ENCODE measurements around the gene KLC3. TPM values are rescaled to one million over a fixed set of nuclear protein-coding genes. Genes with fewer than 3 reads are reported as not detected.

Gene KLC3
- polyA plus RNA-seq, 1 of the 3 experiments (the other 2 are of a cell fraction) = 1.2 TPM

GRCh38 chr19:45362291-45362690 is 21.7 kb downstream of the KLC3 start:
- Histone ChIP-seq H3F3A (replicated peaks; ENCODE audit: insufficient read depth) (no peaks in the 10 kb centered on the region), H3K36me3 (replicated peaks in 1 of 2; ENCODE audit: control insufficient read depth in 1 of 2, insufficient read depth in 2 of 2, low read length in 1 of 2) (peaks cover 8 to 30% of the 10 kb centered on the region in 2 experiments), H3K27me3 (ENCODE audit: insufficient read depth) (no peaks in the 10 kb centered on the region), H3K4me2 (no peak overlapping the region), H3K9ac (no peak overlapping the region), H2AFZ (ENCODE audit: low read depth) (no peak overlapping the region), H4K20me1 (ENCODE audit: insufficient read depth) (no peaks in the 10 kb centered on the region), H3K9me2 (no peaks in the 10 kb centered on the region), H3K27ac (ENCODE audit: low read depth in 2 of 2, low read length in 1 of 2) (no peak overlapping the region), H3K9me3 (no peaks in the 10 kb centered on the region), H3K79me2 (ENCODE audit: insufficient read depth) (peaks cover 16% of the 10 kb centered on the region), H3K4me3 (ENCODE audit: low read depth in 2 of 2, low read length in 1 of 2) (no peak overlapping the region), H3K4me1 (ENCODE audit: control insufficient read depth in 1 of 2, insufficient read depth in 2 of 2, low read depth in 1 of 2, low read length in 1 of 2) (no peaks in the 10 kb centered on the region)
- DNase-seq = no peak
- TF ChIP-seq TEAD4 (IDR thresholded peaks at IDR 0.05; ENCODE audit: borderline replicate concordance, insufficient read depth) = no peak
- no peak for TF ChIP-seq TAF1 (IDR thresholded peaks at IDR 0.05; ENCODE audit: borderline replicate concordance, low read depth, low read length)
- no peak for TF ChIP-seq NFIC (IDR thresholded peaks at IDR 0.05; ENCODE audit: borderline replicate concordance)
- TF ChIP-seq FOXJ3 (CRISPR knock-in tag; IDR thresholded peaks at IDR 0.05) = no peak
- TF ChIP-seq CHD2 (IDR thresholded peaks at IDR 0.05; ENCODE audit: low read length, partially characterized antibody) = no peak
- TF ChIP-seq, protein P1, sequence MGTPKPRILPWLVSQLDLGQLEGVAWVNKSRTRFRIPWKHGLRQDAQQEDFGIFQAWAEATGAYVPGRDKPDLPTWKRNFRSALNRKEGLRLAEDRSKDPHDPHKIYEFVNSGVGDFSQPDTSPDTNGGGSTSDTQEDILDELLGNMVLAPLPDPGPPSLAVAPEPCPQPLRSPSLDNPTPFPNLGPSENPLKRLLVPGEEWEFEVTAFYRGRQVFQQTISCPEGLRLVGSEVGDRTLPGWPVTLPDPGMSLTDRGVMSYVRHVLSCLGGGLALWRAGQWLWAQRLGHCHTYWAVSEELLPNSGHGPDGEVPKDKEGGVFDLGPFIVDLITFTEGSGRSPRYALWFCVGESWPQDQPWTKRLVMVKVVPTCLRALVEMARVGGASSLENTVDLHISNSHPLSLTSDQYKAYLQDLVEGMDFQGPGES (IDR thresholded peaks at IDR 0.05; ENCODE audit: low read depth, low read length) = no peak
- TF ChIP-seq USF2 (IDR thresholded peaks at IDR 0.05; ENCODE audit: borderline replicate concordance, low read depth, low read length) = no peak
- no peak for TF ChIP-seq GABPA (IDR thresholded peaks at IDR 0.05; ENCODE audit: low read depth)
- TF ChIP-seq, protein P2, sequence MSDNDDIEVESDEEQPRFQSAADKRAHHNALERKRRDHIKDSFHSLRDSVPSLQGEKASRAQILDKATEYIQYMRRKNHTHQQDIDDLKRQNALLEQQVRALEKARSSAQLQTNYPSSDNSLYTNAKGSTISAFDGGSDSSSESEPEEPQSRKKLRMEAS (IDR thresholded peaks at IDR 0.05; ENCODE audit: low read depth) = no peak
- no peak for TF ChIP-seq EP300 (IDR thresholded peaks at IDR 0.05; ENCODE audit: borderline replicate concordance in 1 of 2, low read depth in 1 of 2, low read length in 1 of 2)
- no peak for TF ChIP-seq RFX5 (IDR thresholded peaks at IDR 0.05; ENCODE audit: low read length)
- TF ChIP-seq NRF1 (IDR thresholded peaks at IDR 0.05; ENCODE audit: low read depth, low read length) = no peak
- TF ChIP-seq POLR2AphosphoS5 (IDR thresholded peaks at IDR 0.05; ENCODE audit: low read depth, low read length) = no peak
- TF ChIP-seq USF1 (IDR thresholded peaks at IDR 0.05; ENCODE audit: borderline replicate concordance, low read depth) = no peak
- no peak for TF ChIP-seq EZH2phosphoT487 (IDR thresholded peaks at IDR 0.05; ENCODE audit: borderline replicate concordance, low read depth)
- no peak for TF ChIP-seq YY1 (IDR thresholded peaks at IDR 0.05; ENCODE audit: low read depth)
- TF ChIP-seq CTCF (IDR thresholded peaks at IDR 0.05) = no peak
- no peak for TF ChIP-seq ELF1 (IDR thresholded peaks at IDR 0.05)
- TF ChIP-seq MEF2A (IDR thresholded peaks at IDR 0.05; ENCODE audit: borderline replicate concordance, low read depth) = no peak
- ChIA-PET POLR2A (interaction anchor here (1.4 kb wide), 1 partner anchor 10 kb away, joined by 3 read pairs; no protein-coding TSS in a partner anchor), CTCF (interaction anchor here (1.5 kb wide), 1 partner anchor 23 kb away, joined by 3 read pairs; no protein-coding TSS in a partner anchor)
- 92% methylated on average over 14 of the region's 16 CpGs for WGBS (ENCODE audit: low lambda C conversion rate)

All from SK-N-SH (cell line).